ENCODE data around the gene OR5AU1.
"Not testable (repeated sequence)": the region's sequence is repeated elsewhere in the genome, so short reads cannot be mapped to it uniquely, and the experiment has no call there.

Gene OR5AU1

DNA sequence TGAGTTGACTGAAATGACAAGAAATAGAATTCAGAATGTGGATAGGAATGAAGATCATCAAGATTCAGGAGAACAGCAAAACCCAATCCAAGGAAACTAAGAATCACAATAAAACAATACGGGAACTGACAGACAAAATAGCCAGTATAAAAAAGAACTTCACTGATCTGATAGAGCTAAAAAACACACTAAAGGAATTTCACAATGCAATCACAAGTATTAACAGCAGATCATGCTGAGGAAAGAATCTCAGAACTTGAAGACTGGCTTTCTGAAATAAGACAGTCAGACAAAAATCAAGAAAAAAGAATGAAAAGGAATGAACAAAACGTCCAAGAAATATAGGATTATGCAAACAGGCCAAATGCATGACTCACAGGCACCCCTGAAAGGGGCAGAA lies 15.3 kb upstream of the OR5AU1 start:
- no peak for DNase-seq (ENCODE audit: low read depth)

DNA sequence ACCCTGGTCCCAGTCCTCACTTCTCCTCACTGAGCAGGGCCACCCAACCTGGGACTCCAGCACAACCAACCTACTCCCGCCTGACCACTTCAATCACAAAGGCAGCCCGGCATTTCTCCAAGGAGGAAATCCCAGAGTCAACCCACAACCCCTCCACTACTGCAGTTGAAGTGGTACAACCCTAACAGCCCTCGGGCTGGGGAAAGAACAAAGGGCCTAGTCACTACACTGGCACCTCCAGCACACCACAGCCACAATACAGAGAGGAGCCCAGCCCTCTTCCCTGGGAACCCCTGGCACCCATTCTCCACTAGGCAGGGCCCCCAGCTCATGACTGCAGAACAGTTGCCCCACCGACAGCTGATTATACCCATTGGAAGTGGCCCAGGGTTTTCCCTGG lies 13.7 kb upstream of the OR5AU1 start:
- no peak for DNase-seq (ENCODE audit: low read depth)

DNA sequence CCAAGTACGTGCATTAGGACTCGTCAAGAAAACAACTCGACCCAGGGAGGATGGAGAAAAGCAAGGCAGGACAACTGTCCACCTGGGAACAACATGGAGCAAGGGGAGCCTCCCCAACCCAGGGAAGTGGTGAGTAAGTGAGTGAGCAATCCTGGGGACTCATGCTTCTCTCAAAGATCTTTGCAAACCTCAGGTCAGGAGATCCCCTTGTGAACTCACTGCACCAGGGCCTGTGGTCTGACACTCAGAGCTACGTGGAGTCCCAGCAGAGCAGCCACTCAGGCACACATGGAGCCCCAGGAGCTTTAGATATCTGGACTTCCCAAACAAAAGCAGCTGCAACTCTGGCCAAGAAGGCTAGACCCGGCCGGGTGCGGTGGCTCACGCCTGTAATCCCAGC lies 12.2 kb upstream of the OR5AU1 start:
- no peak for DNase-seq (ENCODE audit: low read depth)

DNA sequence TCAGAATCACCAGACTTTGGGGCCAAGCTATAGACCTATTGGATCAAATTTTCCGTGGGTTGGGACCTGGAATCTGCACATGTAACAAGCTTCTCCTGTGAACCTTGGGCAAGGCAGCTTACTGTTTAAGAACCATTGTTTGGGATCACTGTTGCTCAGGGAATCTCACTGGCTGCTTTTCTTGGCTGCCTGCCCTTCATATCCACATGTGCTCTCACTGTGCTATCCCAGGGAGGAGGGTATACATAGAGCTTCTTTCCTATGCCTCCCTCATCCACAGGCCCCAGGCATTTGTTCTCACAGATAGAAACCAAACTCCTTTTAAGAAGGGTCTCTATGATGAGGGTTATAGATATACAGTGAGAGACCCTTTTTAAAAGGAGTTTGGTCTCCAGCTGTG lies 9.8 kb upstream of the OR5AU1 start:
- not testable (repeated sequence) for DNase-seq (ENCODE audit: low read depth)

DNA sequence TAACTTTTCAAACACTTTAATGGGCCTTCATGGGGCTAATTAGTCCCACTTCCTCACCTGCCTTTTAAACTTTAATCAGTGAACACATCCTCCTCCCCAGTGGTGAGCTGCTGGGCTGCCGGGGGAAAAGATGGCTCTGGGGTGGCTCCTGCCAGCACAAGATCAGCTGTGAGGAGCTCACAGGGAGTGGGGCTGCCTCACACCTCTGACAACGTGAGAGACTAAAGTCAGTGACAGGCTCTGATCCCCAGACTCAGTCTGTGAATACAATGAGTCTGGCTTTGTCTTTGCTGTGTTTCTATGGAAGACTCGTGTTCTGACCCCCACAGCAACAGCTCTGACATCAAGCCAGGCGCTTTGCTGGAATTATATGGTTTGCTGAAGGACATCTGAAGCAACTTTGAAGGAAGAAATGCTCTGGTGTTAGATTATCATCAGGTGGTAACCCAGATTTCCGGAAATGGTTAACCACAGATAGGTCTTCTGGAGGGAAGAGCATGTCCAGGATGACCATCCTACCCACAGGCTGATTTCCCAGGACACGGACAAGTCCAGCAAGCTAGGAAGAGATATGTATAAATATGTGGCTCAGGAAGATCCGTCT lies 9.2 kb upstream of the OR5AU1 start:
- DNase-seq (ENCODE audit: low read depth): not testable (repeated sequence)

DNA sequence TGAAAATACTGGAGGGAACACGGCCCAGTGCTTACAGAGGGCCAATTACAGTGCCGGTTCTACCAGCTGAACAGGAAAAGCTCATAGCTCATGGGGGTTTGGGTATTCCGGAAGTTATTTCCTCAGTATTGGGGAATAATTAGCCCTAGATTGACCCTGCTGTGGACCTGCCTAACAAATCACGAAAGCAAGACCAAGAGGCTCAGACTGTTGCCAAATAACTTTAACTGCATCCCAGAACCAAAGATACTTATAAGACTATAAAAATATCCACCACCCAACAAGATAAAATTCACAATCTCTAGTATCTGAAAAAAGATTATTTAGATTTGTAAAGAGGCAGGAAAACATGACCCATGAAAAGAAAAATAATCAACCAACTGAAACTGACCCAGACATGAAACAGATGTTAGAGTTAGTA lies 8.0 kb upstream of the OR5AU1 start:
- DNase-seq (ENCODE audit: low read depth): no peak

DNA sequence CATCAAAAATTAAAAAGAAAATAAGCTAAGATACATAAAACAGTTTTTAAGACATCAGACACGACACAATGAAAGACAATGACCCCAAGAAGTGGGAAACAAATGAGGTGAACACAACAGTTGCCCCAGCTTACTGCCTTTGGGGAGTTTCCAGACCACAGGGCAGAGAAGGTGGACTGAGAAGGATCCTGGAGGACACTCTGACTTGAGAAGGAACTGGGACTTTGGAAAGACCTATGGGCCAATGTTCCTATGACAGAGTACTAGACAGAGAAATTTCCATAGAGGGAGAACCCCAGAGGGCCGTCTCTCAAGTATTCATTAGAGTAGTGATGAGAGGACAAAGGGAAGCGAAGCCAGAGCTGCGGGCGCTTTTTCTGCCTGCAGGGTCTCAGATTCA lies 6.2 kb upstream of the OR5AU1 start:
- no peak for DNase-seq (ENCODE audit: low read depth)

DNA sequence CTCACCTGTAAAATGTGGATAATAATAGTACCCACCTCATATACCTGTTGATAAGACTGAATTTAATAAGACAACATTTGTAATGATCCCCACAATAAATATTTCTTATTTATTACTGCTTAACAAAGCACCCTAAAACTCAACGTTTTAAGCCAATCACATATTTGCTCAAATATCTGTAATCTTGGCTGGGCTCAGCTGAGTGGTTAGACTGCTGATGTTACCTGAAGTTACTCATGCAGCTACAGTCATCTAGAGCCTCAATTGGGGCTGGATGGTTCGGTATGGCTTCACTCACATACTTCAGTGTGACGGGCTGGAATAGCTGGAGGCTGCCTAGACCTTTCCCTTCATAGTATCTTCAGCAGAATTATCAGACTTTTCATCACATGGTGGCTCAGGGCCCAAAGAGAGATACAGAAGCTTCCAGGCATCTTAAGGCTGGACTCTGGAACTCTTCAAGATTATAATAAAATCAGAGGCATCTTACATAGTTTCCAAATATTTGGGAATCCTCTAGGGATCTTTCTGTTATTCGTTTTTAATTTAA lies 4.3 kb upstream of the OR5AU1 start:
- DNase-seq (ENCODE audit: low read depth): no peak

DNA sequence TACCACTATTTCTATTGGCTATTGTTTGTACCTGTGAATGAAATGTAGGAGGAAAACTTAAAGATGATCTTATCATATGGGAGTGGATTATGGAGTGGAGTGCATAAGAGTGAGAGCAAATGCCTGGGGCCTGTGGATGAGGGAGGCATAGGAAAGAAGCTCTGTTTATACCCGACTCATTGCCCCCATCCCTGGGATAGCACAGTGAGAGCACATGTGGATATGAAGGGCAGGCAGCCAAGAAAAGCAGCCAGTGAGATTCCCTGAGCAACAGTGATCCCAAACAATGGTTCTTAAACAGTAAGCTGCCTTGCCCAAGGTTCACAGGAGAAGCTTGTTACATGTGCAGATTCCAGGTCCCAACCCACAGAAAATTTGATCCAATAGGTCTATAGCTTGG lies 2.3 kb upstream of the OR5AU1 start:
- DNase-seq (ENCODE audit: low read depth): not testable (repeated sequence)

DNA sequence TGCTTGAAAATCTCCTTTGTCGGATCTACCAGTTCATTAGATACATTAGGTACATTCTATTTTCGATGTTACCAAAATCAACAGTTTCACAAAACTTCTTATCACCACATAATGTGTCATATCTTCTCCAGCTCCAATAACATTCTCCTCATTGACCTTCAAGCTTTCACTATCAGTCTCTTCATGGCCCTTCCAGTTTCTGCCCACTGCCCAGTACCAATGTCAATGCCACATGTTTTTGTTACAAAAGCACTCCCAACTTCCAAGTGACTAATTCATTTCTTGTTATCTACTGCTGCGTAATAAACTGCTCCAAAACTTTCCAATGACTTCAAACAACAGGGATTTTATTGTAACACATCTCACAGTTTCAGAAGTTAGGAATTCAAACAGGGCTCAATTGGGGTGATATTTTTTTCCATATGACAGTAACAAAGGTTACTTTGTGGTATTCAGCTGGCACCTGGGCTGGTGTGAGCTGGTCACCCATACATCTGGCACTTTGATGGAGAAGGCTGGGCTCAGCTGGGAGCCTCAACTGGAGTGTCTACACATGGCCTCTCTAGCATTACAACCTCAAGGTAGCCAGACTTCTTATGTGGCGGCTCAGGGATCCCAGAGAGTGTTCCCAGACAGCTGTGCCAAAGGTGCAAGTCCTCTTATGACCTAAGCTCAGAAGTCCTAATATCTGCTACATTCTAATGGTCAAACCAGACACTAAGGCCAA lies 6.1 kb downstream of the OR5AU1 start:
- no peak for DNase-seq (ENCODE audit: low read depth)

DNA sequence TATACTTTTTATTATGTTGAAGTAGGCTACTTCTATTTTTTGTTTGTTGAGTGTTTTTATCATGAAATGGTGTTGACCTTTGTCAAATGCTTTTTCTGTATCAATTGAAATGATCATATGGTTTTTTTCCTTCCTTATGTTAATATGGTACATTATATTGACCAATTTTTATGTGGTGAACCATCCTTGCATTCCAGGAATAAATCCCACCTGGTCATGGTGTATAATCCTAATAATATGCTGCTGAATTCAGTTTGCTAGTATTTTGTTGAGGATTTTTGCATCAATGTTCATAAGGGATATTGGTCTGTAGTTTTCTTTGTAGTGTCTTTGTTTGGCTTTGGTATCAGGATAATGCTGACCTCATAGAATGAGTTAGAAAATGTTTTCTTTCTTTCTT lies 10.4 kb downstream of the OR5AU1 start:
- DNase-seq (ENCODE audit: low read depth): no peak

DNA sequence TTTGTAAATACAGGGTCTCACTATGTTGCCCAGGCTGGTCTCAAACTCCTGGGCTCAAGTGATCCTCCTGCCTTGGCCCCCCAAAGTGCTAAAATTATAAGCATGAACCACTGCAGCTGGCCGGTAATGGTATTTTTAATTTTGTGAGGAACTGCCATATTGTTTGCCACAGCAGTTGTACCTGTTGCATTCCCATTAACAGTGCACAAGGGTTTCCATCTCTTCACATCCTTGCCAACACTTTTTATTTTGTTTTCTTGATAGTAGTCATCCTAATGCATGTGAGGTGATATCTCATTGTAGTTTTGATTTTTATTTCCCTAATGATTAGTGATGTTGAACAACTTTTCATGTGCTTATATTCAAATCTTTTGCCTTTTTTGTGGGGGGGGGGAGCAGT lies 13.5 kb downstream of the OR5AU1 start:
- no peak for DNase-seq (ENCODE audit: low read depth)

DNA sequence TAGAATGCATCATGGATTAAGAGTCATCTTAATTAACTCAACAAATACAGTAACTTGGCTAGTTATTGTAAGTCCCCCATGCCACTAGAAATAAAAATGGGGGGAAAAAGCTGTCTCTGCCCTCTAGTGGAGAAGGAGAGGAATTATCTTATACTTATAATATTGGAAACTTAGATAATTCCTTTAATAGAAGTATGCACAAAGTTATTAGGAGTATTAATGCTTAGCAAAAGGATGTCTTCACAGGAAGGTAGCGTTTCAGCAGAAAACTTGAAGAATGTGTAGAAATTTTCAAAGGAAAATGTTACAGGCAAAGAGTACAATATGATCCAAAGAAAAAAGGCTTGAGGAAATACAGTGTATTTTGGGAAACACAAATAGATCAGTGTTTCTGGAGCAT lies 19.8 kb downstream of the OR5AU1 start:
- DNase-seq (ENCODE audit: low read depth): no peak

DNA sequence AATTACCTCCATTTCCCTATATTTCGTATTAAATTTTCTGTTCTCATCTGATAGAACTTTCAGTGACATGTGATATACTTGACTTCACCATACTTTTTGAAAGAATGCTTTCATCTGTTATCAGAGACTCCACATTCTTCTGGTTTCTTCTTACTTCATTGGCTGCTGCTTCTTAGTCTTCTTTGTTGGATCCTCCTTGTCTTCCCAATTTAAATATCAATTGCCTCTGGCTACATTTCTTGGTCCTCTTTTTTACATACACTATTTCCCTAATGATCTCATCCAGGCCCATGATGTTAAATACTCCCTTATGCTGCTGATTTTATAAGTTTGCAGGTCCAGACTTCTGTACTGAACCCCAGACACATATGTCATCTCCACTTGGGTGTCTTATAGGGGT lies 22.0 kb downstream of the OR5AU1 start:
- DNase-seq (ENCODE audit: low read depth): no peak

DNA sequence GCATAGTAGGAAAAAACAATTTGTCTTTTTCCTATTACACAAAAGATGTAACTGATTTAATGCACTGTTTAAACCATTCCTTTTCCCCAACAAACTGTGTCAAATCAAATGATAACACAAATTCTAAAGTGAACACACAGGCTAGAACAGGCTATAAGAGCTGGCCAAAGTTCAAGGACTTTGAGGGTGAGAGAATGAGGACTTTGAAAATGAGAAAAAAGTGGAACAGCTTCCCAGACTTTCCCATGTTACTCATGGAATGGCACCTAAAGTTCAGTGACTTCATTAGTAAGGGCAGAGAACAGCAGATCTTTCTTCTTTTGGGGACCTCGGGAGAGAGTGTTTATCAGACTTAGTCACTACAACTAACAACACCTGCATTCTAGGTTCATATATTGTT lies 32.4 kb downstream of the OR5AU1 start:
- no peak for DNase-seq (ENCODE audit: low read depth)

DNA sequence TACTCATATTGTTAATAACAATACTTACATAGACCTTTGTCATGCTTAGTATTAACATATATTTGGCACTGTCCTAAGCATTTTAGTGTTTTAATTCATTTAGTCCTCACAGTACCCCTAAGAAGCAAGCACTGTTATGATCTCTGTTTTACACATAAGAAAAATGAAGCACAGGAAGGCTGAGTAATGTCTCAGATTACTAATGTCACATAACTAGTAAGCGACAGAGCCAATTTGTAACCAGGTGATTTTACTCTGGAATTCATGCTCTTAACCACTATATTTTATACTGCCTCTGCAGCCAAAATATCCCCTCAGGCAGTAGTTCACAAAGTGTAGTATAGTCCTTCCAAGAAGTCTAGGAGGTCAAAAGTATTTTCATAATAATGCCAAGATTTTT lies 34.7 kb downstream of the OR5AU1 start:
- no peak for DNase-seq (ENCODE audit: low read depth)

DNA sequence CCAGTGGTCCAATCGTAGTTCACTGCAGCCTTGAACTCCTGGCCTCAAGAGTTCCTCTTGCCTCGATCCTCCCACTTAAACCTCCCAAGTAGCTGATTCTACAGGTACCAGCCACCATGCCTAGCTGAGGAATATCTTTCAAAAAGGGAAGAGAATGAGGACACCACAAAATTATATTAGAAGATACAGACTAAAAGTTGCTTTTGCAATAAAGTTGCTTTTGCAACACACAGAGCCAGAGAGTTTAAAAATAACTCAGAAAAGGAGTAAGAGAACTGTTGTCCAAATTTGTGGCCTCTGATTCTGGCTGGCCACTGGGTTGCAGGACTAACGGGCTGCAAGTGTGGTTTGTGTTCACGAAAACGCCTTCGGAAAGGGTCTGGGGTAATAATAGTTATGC lies 35.2 kb downstream of the OR5AU1 start:
- DNase-seq (ENCODE audit: low read depth): no peak

DNA sequence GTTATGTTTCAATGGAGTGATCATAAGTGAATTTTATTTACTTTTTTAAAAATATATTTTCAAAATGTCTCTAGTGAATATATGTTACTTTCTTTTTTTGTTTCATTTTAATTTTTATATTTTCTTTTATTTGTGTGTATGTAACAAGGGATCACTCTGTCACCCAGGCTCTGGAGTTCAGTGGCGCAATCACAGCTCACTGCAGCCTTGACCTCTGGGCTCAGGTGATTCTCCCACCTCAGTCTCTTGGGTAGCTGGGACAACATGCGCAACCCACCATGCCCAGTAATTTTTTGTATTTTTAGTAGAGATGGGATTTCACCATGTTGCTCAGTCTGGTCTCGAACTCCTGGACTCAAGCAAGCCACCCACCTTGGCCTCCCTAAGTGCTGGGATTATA lies 36.9 kb downstream of the OR5AU1 start:
- DNase-seq (ENCODE audit: low read depth): no peak

DNA sequence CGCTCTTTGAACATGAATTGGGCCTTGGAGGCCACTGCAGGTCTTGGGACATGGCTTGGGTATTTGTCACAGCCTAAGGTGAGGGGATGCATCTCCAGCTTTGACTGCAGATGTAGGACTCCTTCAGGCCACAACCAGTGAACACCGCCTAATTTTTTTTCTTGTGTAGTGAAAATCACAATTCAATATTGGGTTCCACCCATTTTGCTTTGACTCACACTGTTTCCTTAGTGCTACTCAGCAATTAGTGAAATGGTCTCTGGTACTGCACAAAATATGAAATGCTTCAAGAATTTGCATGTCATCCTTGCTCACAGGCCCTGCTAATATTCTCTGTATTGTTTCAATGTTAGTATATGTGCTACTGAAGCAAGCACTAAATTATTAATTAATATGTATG lies 42.5 kb downstream of the OR5AU1 start:
- no peak for DNase-seq (ENCODE audit: low read depth)

DNA sequence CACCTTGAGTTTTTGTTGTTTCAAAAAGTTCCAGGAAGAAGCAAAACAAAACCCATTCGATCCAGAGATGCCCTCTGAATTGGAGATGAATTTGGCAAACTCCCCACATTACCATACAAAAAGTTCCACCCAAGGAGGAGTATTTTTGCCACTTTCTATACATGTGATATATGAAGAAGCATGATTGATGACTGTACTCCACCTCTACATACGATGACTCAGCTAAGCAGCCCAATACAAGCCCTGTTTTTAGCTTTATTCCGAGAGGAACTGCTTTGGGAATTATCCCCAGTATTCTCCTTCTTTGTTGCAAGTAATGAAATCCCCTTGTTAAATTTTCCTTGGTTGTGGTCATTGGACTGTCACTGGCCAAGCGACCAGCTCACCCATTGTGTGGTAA lies 43.6 kb downstream of the OR5AU1 start:
- DNase-seq (ENCODE audit: low read depth): no peak

DNA sequence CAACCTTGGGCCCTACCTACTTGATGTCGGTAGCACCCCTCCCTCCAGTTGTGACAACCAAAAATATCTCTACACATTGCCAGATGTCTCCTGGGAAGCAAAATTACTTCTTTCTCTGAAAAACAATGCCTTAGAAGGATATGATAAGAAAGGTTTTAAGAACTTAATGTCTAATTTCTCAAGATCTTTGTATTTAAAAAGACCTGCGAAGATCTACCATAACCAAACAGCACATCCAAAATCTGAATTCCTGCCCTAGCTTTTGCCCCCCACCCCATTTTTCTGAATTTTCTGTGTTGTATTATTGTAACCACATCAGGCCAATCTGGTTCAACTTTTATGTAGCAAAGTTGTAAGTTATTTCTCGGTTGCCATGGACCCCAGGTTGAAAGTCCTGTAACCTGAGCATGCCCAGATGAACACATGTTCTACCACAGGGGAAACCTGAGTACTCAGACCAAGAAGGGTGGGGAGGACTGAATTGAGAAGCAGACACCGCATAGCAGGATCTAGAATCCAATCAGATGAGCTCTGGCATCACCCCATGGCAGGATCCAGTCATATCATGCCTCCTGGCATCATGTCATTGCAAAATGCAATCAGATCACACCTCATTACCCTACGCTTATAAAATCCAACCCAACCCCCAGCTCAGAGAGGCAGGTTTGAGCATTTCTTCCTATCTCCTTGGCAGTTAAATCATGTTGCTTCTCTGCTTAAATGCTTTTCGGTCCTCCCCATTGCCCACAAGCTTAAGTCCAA lies 46.3 kb downstream of the OR5AU1 start:
- no peak for DNase-seq (ENCODE audit: low read depth)

DNA sequence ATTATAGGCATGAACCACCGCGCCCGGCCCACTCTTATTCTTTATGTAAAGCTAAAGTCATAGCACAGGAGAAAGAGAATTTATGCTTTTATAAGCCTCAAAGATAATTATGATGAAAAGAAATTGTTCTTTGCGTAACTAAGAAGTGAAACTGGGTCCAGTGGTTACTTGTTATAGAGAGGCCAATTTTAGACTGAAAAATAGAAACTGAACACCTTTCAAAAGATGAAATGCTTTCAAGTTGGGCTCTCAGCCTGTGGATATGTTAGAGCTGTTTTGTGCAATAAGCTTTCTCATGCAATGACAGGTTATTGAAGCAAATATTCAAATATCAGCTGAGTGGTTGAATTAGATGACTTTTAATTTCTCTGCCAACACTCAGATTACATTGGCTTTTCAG lies 47.1 kb downstream of the OR5AU1 start:
- no peak for DNase-seq (ENCODE audit: low read depth)

DNA sequence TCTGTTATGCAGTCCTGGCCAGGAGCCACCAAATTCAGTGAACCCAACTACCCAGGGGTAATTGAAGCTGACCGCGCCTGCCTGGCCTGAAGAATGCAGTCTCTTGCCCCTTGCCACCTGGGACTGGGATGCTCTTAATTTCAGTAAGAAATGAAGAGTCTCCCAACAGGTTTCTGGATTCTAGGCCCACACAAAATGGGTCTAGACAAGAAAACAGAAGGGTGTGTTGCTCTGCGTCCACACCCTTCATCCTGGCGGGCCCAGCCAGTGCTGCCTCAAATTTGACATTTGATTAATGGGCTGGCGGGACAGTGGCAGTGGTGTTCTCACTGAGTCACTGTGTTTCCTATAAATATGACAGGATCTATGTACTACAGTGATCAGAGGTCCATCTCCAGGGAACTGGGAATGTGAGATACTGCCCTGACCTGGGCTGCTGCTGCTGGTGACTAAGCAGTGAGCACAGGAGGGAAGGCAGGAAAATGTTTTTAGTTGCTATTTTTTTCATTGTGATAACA lies 48.5 kb downstream of the OR5AU1 start:
- no peak for DNase-seq (ENCODE audit: low read depth)
